OCI-LY3 (cell line): ENCODE measurements around the gene CNDP1.

Experiments used
- CTCF ChIP-seq: fragments of 200-600, 300-600 bp; sonication (generic); IDR thresholded peaks from 2 replicates; pipeline ENCODE4 v1.5.1; 2014; ENCODE audit warnings: antibody characterized with exemption, low read length, low read depth
- EZH2phosphoT487 ChIP-seq: fragments of 200-600 bp; shearing (Covaris generic); IDR thresholded peaks from 2 replicates; pipeline ENCODE4 v1.6.1; 2018; ENCODE audit warnings: antibody characterized with exemption, mixed run types, low read depth

- TF ChIP-seq CTCF (no peak), EZH2phosphoT487 (no peak)
These were observed 79.1 kb downstream of the CNDP1 start for GRCh38 chr18:74613381-74613780.
